ENCODE data around the gene AGBL1.

GRCh38 chr15:86855307-86856291 lies 775.9 kb downstream of the AGBL1 start:
- TF ChIP-seq EZH2 (IDR thresholded peaks at IDR 0.05; ENCODE audit: borderline replicate concordance, low read depth, low read length, poor library complexity, severe bottlenecking) (no peak), CTCF (conservative IDR thresholded peaks at IDR 0.05; ENCODE audit: low read depth, low read length) (no peak)
